Measurements from ENCODE around the gene ZSCAN25. TPM values are rescaled to one million over a fixed set of nuclear protein-coding genes. Genes with fewer than 3 reads are reported as not detected.
"Not testable (repeated sequence)": the region's sequence is repeated elsewhere in the genome, so short reads cannot be mapped to it uniquely, and the experiment has no call there.

The ZSCAN25 gene
- total RNA-seq, 2 donors from 2014 or later, result 30.7 to 31.8 TPM

GRCh38 chr7:99628471-99629465, 12.0 kb downstream of the ZSCAN25 start:
- H3K9me3 Mint-ChIP-seq, result no peaks in the 10 kb centered on the region
- ATAC-seq, result no peak
- H3K27ac Mint-ChIP-seq, result peak overlapping the region; percentile 12 to 68
- DNase-seq (ENCODE audit: low spot score in 2 of 2), result no peak
- peaks cover 35 to 74% of the 10 kb centered on the region in 2 donors for H3K36me3 Mint-ChIP-seq

GRCh38 chr7:99629643-99630042, 12.9 kb downstream of the ZSCAN25 start:
- Mint-ChIP-seq H3K36me3 (peaks cover 26 to 66% of the 10 kb centered on the region in 2 donors), H3K9me3 (no peaks in the 10 kb centered on the region), H3K27ac (peak overlapping the region in 1 of 2 donors; percentile 68)
- DNase-seq (ENCODE audit: low spot score in 2 of 2) (no peak), ATAC-seq (no peak)

- peak; percentile 88 to 93 for ATAC-seq
- H3K27ac Mint-ChIP-seq, result peak overlapping the region; percentile 88 to 95
- peaks cover 7 to 53% of the 10 kb centered on the region in 2 donors for H3K36me3 Mint-ChIP-seq
- H3K9me3 Mint-ChIP-seq, result no peaks in the 10 kb centered on the region
- no peak for DNase-seq (ENCODE audit: low spot score in 2 of 2)
Measured at GRCh38 chr7:99631295-99632109, 14.8 kb downstream of the ZSCAN25 start.

GRCh38 chr7:99637414-99637813, 20.7 kb downstream of the ZSCAN25 start:
- DNase-seq (ENCODE audit: low spot score in 2 of 2), result not testable (repeated sequence)
- peaks cover 0 to 12% of the 10 kb centered on the region in 2 donors for H3K9me3 Mint-ChIP-seq
- peaks cover 10 to 35% of the 10 kb centered on the region in 2 donors for H3K36me3 Mint-ChIP-seq
- ATAC-seq, result peak; percentile 88 to 93
- peak overlapping the region; percentile 65 to 89 for H3K27ac Mint-ChIP-seq

GRCh38 chr7:99638731-99639130, 22.0 kb downstream of the ZSCAN25 start:
- ATAC-seq (no peak), DNase-seq (ENCODE audit: low spot score in 2 of 2) (no peak)
- H3K9me3 Mint-ChIP-seq, result peaks cover 0 to 12% of the 10 kb centered on the region in 2 donors
- H3K36me3 Mint-ChIP-seq, result peaks cover 10 to 26% of the 10 kb centered on the region in 2 donors
- H3K27ac Mint-ChIP-seq, result peak overlapping the region in 1 of 2 donors; percentile 89

- Mint-ChIP-seq H3K36me3 (peaks cover 13 to 29% of the 10 kb centered on the region in 2 donors), H3K9me3 (peaks cover 0 to 12% of the 10 kb centered on the region in 2 donors), H3K27ac (peak overlapping the region; percentile 23 to 89)
- no peak for ATAC-seq
- DNase-seq (ENCODE audit: low spot score in 2 of 2), result no peak
Measured at GRCh38 chr7:99639267-99639666, 22.5 kb downstream of the ZSCAN25 start.

DNA sequence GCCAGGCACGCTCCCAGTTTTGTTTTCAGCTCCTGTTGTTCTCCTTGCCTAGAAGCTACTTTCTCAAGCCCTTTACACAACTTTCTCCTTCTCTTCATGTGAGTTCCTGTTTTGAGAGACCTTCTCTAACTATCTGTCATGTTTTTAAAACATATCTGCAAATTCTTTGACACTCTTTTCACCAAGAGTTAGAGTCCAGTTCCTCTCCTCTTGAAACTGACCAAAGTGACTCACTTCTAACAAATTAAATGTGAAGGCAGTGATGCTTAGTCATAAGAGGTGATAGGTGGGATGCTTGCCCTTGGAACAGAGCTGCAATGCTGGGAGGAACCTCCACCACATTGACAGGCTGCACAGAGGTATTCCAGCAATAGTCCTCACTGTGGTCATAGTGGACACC, 25.3 kb downstream of the ZSCAN25 start:
- Mint-ChIP-seq H3K9me3 (peaks cover 0 to 12% of the 10 kb centered on the region in 2 donors), H3K27ac (peak overlapping the region; percentile 18 to 62), H3K36me3 (peaks cover 20 to 43% of the 10 kb centered on the region in 2 donors)
- DNase-seq (ENCODE audit: low spot score in 2 of 2) (no peak), ATAC-seq (peak in 1 of 2 donors; percentile 54)

DNA sequence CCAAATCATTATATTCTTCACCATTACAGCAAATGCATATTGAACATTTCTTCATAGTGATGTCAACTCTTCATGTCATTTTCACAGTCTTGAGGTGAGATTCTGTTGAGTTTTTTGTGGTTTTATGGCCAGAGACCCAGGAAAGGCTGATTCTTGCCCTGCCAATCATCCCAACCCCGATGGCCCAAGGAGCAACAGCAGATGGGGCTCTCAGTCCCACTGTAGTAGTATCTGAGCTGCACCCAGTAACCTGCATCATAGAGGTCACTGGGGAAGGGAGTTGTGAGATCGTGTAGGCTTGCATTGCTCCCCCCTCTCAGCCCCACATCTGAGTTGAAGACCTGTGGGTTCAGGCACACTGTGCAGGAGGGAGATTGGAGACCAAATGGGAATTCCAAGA, 26.7 kb downstream of the ZSCAN25 start:
- Mint-ChIP-seq H3K27ac (peak overlapping the region in 1 of 2 donors; percentile 84), H3K36me3 (peaks cover 18 to 43% of the 10 kb centered on the region in 2 donors), H3K9me3 (peaks cover 0 to 12% of the 10 kb centered on the region in 2 donors)
- no peak for DNase-seq (ENCODE audit: low spot score in 2 of 2)
- no peak for ATAC-seq

DNA sequence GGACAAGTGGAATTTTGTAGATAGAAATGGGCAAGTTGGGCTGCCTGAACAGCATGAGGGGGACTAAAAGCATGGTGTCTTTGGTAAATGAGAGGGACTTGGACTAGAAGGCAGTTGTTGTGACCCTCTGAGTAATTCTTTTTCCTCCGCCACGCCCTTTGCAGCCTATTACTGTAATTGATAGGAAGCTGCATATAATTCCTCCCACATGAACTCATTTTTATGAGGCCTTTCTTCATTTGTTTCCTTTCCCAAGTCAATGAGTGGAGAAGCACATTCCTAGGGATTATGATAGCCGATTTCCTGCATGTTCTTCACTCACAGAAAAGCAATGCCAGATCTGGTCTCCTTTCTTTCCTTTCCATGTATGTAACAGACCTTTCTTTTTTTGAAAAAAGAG, 27.7 kb downstream of the ZSCAN25 start:
- no peak for ATAC-seq
- Mint-ChIP-seq H3K27ac (no peak overlapping the region), H3K36me3 (peaks cover 18 to 43% of the 10 kb centered on the region in 2 donors), H3K9me3 (peaks cover 0 to 12% of the 10 kb centered on the region in 2 donors)
- DNase-seq (ENCODE audit: low spot score in 2 of 2), result no peak

DNA sequence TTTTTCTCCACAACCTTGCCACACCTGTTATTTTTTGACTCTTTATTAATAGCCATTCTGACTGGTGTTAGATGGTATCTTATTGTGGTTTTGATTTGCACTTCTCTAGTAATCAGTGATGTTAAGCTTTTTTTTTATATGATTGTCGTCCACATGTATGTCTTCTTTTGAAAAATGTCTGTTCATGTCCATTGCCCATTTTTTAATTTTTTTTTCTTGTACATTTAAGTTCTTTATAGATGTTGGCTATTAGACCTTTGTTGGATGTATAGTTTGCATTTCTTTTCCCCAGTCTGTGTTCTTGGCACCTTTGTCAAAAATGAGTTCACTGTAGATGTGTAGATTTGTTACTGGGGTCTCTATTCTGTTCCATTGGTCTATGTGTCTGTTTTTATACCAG, 28.8 kb downstream of the ZSCAN25 start:
- no peak for ATAC-seq
- peaks cover 18 to 37% of the 10 kb centered on the region in 2 donors for H3K36me3 Mint-ChIP-seq

DNA sequence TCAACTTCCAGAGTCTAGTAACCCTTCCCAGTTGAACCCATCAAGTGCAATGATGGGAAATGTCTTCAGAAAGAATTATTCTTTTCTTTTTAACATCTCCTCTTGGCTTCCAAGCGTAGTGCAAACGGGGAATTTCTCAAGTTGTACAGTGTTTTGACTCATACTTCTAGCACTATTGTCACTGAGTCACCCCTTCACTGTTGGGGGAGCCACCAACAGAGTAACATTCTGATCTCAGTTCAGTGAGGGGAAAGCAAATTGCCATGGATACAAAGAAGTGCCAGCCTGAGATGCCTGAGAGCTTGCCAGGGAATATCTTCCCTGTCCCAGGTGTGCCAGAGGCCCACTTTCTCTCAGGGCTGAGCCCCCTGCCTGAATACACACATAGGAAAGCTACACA, 32.1 kb downstream of the ZSCAN25 start:
- H3K36me3 Mint-ChIP-seq, result peaks cover 16 to 30% of the 10 kb centered on the region in 2 donors
- peak overlapping the region in 1 of 2 donors; percentile 7 for H3K27ac Mint-ChIP-seq

More for the DNA sequence above, 28.8 kb downstream of the ZSCAN25 start:
- Mint-ChIP-seq H3K9me3 (peaks cover 0 to 10% of the 10 kb centered on the region in 2 donors), H3K27ac (no peak overlapping the region)
- DNase-seq (ENCODE audit: low spot score in 2 of 2), result no peak

GRCh38 chr7:99651290-99651689, 34.5 kb downstream of the ZSCAN25 start:
- H3K36me3 Mint-ChIP-seq, result peaks cover 9 to 24% of the 10 kb centered on the region in 2 donors
- H3K9me3 Mint-ChIP-seq, result no peaks in the 10 kb centered on the region
- ATAC-seq (no peak), DNase-seq (ENCODE audit: low spot score in 2 of 2) (no peak)
- no peak overlapping the region for H3K27ac Mint-ChIP-seq

More for the DNA sequence above, 32.1 kb downstream of the ZSCAN25 start:
- no peaks in the 10 kb centered on the region for H3K9me3 Mint-ChIP-seq
- DNase-seq (ENCODE audit: low spot score in 2 of 2), result no peak
- ATAC-seq, result peak; percentile 80 to 96

DNA sequence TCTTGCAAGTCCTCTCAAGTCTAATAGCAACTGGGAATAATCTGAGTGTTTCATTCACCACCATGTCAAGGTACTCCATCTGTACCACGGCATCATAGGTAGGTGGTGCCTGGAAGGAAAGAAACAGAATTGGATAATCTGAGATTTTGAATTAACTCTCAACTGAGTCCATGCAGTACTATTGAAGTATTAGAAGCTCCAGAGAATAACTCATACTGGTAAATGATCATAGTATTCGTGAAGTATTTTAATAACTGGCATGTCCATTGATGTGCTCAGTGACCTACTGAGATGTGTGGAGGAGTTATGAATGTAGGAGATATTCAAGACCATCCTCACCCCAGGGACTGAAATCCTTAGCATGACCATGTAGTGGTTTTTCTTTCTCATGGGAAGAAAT, 35.9 kb downstream of the ZSCAN25 start:
- H3K36me3 Mint-ChIP-seq, result peaks cover 10 to 34% of the 10 kb centered on the region in 2 donors
- H3K9me3 Mint-ChIP-seq, result peaks cover 0 to 8% of the 10 kb centered on the region in 2 donors

DNA sequence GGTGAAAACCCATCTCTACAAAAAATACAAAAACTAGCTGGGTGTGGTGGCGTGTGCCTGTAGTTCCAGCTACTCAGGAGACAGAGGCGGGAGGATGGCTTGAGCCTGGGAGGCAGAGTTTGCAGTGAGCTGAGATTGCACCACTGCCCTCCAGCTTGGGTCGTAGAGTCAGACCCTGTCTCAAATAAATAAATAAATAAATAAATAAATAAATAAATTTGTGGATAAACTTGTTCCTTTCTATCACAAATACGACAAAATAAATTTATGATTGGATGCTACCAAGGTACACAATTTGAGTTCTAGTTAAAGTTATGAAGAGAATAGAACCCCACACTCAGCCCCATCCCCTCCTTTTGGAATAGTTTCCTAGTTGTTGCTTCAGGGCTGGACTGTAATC, 36.5 kb downstream of the ZSCAN25 start:
- Mint-ChIP-seq H3K9me3 (peaks cover 0 to 11% of the 10 kb centered on the region in 2 donors), H3K36me3 (peaks cover 10 to 38% of the 10 kb centered on the region in 2 donors)
- not testable (repeated sequence) for ATAC-seq; DNase-seq (ENCODE audit: low spot score in 2 of 2); H3K27ac Mint-ChIP-seq

More for the DNA sequence above, 35.9 kb downstream of the ZSCAN25 start:
- ATAC-seq, result no peak
- DNase-seq (ENCODE audit: low spot score in 2 of 2), result no peak
- no peak overlapping the region for H3K27ac Mint-ChIP-seq

DNA sequence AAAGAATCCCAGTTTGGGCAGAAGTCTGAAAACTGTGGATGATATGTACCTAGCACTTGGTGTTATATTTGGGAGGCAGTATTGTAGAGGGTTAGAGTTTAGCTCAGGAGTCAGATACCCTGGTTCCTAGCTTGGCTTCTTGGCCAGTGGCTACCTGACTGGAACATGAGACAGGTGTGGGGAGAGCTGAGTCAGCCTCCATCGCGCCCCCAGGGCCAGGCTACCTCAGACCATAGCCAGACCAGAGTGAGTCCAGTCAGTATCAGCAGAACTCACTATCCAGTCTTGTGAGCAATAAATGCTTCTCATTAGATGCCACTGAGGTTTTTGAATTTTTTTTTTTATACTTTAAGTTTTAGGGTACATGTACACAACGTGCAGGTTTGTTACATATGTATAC, 37.0 kb downstream of the ZSCAN25 start:
- ATAC-seq (no peak), DNase-seq (ENCODE audit: low spot score in 2 of 2) (no peak)
- H3K27ac Mint-ChIP-seq, result no peak overlapping the region
- peaks cover 14 to 40% of the 10 kb centered on the region in 2 donors for H3K36me3 Mint-ChIP-seq
- peaks cover 0 to 14% of the 10 kb centered on the region in 2 donors for H3K9me3 Mint-ChIP-seq

GRCh38 chr7:99654626-99655025, 37.9 kb downstream of the ZSCAN25 start:
- peaks cover 19 to 45% of the 10 kb centered on the region in 2 donors for H3K36me3 Mint-ChIP-seq
- not testable (repeated sequence) for H3K27ac Mint-ChIP-seq

More at GRCh38 chr7:99654626-99655025, 37.9 kb downstream of the ZSCAN25 start:
- not testable (repeated sequence) for DNase-seq (ENCODE audit: low spot score in 2 of 2); ATAC-seq
- H3K9me3 Mint-ChIP-seq, result peaks cover 0 to 15% of the 10 kb centered on the region in 2 donors

Data from activated naive CD4-positive, alpha-beta T cell treated with anti-CD3 and anti-CD28 coated beads, Interleukin-2, amount 50 U/mL, for 72 hours (primary cell).